Measurements from ENCODE around the gene OR4C16.

OR4C16 gene, protein sequence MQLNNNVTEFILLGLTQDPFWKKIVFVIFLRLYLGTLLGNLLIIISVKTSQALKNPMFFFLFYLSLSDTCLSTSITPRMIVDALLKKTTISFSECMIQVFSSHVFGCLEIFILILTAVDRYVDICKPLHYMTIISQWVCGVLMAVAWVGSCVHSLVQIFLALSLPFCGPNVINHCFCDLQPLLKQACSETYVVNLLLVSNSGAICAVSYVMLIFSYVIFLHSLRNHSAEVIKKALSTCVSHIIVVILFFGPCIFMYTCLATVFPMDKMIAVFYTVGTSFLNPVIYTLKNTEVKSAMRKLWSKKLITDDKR

GRCh38 chr11:55571828-55572227 lies at the start of gene OR4C16:
TSS of gene OR4C16 (plus strand) at chr11:55572128. CDS start at chr11:55572128, 0 bp downstream.
- Histone ChIP-seq H3K27ac (no peak within 1 kb of the TSS), H3K9me3 (ENCODE audit: severe bottlenecking) (no peaks in the 10 kb centered on the region), H3K27me3 (ENCODE audit: insufficient read depth, low read depth, severe bottlenecking) (no peaks in the 10 kb centered on the region), H3K36me3 (no peaks in the 10 kb centered on the region), H3K4me3 (ENCODE audit: low read depth, low read length) (no peak within 1 kb of the TSS)
- TF ChIP-seq, protein P1, sequence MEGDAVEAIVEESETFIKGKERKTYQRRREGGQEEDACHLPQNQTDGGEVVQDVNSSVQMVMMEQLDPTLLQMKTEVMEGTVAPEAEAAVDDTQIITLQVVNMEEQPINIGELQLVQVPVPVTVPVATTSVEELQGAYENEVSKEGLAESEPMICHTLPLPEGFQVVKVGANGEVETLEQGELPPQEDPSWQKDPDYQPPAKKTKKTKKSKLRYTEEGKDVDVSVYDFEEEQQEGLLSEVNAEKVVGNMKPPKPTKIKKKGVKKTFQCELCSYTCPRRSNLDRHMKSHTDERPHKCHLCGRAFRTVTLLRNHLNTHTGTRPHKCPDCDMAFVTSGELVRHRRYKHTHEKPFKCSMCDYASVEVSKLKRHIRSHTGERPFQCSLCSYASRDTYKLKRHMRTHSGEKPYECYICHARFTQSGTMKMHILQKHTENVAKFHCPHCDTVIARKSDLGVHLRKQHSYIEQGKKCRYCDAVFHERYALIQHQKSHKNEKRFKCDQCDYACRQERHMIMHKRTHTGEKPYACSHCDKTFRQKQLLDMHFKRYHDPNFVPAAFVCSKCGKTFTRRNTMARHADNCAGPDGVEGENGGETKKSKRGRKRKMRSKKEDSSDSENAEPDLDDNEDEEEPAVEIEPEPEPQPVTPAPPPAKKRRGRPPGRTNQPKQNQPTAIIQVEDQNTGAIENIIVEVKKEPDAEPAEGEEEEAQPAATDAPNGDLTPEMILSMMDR (IDR thresholded peaks at IDR 0.05; ENCODE audit: low read depth, low read length): no peak
- no peak for DNase-seq

DNA sequence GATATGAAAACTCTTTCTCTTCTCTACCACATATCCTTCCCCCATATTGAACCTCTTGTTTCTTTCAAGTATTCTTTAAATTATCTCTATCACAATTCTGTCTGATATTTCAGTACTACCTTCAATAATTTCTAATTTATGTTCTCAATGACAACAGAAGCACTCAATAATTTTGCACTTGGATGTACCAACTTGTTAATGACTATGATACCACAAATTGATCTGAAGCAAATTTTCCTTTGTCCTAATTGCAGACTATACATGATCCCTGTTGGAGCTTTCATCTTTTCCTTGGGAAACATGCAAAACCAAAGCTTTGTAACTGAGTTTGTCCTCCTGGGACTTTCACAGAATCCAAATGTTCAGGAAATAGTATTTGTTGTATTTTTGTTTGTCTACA lies 17.8 kb upstream of the OR4C16 start, which contains the start of gene OR4C15:
OR4C15 (plus strand) TSS at position 301 of the 400 bp plus-strand sequence; CDS start at position 301, 0 bp downstream.
- Histone ChIP-seq H3K4me3 (ENCODE audit: low read depth, low read length) (no peak within 1 kb of the TSS), H3K9me3 (ENCODE audit: severe bottlenecking) (no peaks in the 10 kb centered on the region), H3K27me3 (ENCODE audit: insufficient read depth, low read depth, severe bottlenecking) (no peaks in the 10 kb centered on the region), H3K27ac (no peak within 1 kb of the TSS), H3K36me3 (no peaks in the 10 kb centered on the region)
- TF ChIP-seq, protein P1 (IDR thresholded peaks at IDR 0.05; ENCODE audit: low read depth, low read length): no peak
- DNase-seq: no peak

DNA sequence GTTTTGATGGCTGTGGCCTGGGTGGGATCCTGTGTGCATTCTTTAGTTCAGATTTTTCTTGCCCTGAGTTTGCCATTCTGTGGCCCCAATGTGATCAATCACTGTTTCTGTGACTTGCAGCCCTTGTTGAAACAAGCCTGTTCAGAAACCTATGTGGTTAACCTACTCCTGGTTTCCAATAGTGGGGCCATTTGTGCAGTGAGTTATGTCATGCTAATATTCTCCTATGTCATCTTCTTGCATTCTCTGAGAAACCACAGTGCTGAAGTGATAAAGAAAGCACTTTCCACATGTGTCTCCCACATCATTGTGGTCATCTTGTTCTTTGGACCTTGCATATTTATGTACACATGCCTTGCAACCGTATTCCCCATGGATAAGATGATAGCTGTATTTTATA lies 620 bp downstream of the OR4C16 start:
- Histone ChIP-seq H3K9me3 (ENCODE audit: severe bottlenecking) (no peaks in the 10 kb centered on the region), H3K36me3 (no peaks in the 10 kb centered on the region), H3K27ac (no peak overlapping the region), H3K27me3 (ENCODE audit: insufficient read depth, low read depth, severe bottlenecking) (no peaks in the 10 kb centered on the region), H3K4me3 (ENCODE audit: low read depth, low read length) (no peak overlapping the region)
- TF ChIP-seq, protein P1 (IDR thresholded peaks at IDR 0.05; ENCODE audit: low read depth, low read length): no peak
- DNase-seq: no peak

GRCh38 chr11:55607545-55607944 lies 35.6 kb downstream of the OR4C16 start, which contains the start of gene OR4C11:
TSS of gene OR4C11 (minus strand) at chr11:55607645. CDS start at chr11:55604373, 3,272 bp downstream.
- no peaks in the 10 kb centered on the region for H3K36me3 ChIP-seq
- no peaks in the 10 kb centered on the region for H3K9me3 ChIP-seq (ENCODE audit: severe bottlenecking)
- peaks cover 2% of the 10 kb centered on the region for H3K27me3 ChIP-seq (ENCODE audit: insufficient read depth, low read depth, severe bottlenecking)
- H3K4me3 ChIP-seq (ENCODE audit: low read depth, low read length): no peak within 1 kb of the TSS
- DNase-seq: no peak
- H3K27ac ChIP-seq: no peak within 1 kb of the TSS
- TF ChIP-seq, protein P1 (IDR thresholded peaks at IDR 0.05; ENCODE audit: low read depth, low read length): no peak

All from WERI-Rb-1 (cell line).